ENCODE measurements around the gene SYNRG. TPM values are rescaled to one million over a fixed set of nuclear protein-coding genes. Genes with fewer than 3 reads are reported as not detected.

SYNRG gene
- polyA plus RNA-seq, 1 donor (not counting 4 experiments of a cell fraction or from before 2014, with no cell fraction given) = 9.2 TPM

GRCh38 chr17:37505333-37505732 lies 103.9 kb downstream of the SYNRG start:
- H4K20me1 ChIP-seq (ENCODE audit: control insufficient read depth, extremely low read depth, insufficient read depth, low read length) = peaks cover 35% of the 10 kb centered on the region
- FAIRE-seq (no peak), DNase-seq (ENCODE audit: low read depth, low spot score) (no peak)
- peaks cover 22% of the 10 kb centered on the region for H3K4me1 ChIP-seq (ENCODE audit: control insufficient read depth, extremely low read depth, insufficient read depth, low read length)
- H3K4me3 ChIP-seq (ENCODE audit: control insufficient read depth in 2 of 3, extremely low read depth in 1 of 3, insufficient read depth in 2 of 3, low read depth in 1 of 3, low read length in 3 of 3) = no peak overlapping the region
- no peak for TF ChIP-seq EZH2 (IDR thresholded peaks at IDR 0.05; ENCODE audit: low read length)
- TF ChIP-seq, protein P1, sequence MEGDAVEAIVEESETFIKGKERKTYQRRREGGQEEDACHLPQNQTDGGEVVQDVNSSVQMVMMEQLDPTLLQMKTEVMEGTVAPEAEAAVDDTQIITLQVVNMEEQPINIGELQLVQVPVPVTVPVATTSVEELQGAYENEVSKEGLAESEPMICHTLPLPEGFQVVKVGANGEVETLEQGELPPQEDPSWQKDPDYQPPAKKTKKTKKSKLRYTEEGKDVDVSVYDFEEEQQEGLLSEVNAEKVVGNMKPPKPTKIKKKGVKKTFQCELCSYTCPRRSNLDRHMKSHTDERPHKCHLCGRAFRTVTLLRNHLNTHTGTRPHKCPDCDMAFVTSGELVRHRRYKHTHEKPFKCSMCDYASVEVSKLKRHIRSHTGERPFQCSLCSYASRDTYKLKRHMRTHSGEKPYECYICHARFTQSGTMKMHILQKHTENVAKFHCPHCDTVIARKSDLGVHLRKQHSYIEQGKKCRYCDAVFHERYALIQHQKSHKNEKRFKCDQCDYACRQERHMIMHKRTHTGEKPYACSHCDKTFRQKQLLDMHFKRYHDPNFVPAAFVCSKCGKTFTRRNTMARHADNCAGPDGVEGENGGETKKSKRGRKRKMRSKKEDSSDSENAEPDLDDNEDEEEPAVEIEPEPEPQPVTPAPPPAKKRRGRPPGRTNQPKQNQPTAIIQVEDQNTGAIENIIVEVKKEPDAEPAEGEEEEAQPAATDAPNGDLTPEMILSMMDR (optimal IDR thresholded peaks at IDR 0.05 in 1 of 3, IDR thresholded peaks at IDR 0.05 in 1 of 3, conservative IDR thresholded peaks at IDR 0.05 in 1 of 3; ENCODE audit: extremely low read depth in 1 of 3, insufficient read depth in 2 of 3, low read length in 3 of 3) = no peak
- no peaks in the 10 kb centered on the region for H3K9me3 ChIP-seq (ENCODE audit: control insufficient read depth, low read depth, low read length)
- no peak overlapping the region for H3K27ac ChIP-seq (ENCODE audit: control insufficient read depth, insufficient read depth, low read length)
- H3K79me2 ChIP-seq (ENCODE audit: control insufficient read depth, insufficient read depth, low read length) = peaks cover 96% of the 10 kb centered on the region
- H2AFZ ChIP-seq (ENCODE audit: control insufficient read depth, low read length) = no peak overlapping the region
- H3K9me1 ChIP-seq (ENCODE audit: control insufficient read depth, extremely low read depth, insufficient read depth, low read length) = no peaks in the 10 kb centered on the region
- H3K36me3 ChIP-seq (ENCODE audit: control insufficient read depth in 2 of 2, extremely low read depth in 1 of 2, insufficient read depth in 2 of 2, low read length in 2 of 2) = peaks cover 27 to 51% of the 10 kb centered on the region in 2 experiments
- no peak overlapping the region for H3K4me2 ChIP-seq (ENCODE audit: control insufficient read depth, extremely low read depth, insufficient read depth, low read depth, low read length)
- no peaks in the 10 kb centered on the region for H3K27me3 ChIP-seq (ENCODE audit: control insufficient read depth, extremely low read depth, insufficient read depth, low read length)
- no peak overlapping the region for H3K9ac ChIP-seq (ENCODE audit: control insufficient read depth, extremely low read depth, insufficient read depth, low read length)
- dilution Hi-C loops (cut with MboI; ENCODE audit: extremely low pct_ligation_motif_present, low sequenced_read_pairs) = no loop called here

GRCh38 chr17:37503148-37503547 lies 106.1 kb downstream of the SYNRG start:
- dilution Hi-C loops (cut with MboI; ENCODE audit: extremely low pct_ligation_motif_present, low sequenced_read_pairs) = no loop called here
- Histone ChIP-seq H2AFZ (ENCODE audit: control insufficient read depth, low read length) (no peak overlapping the region), H3K9ac (ENCODE audit: control insufficient read depth, extremely low read depth, insufficient read depth, low read length) (no peak overlapping the region), H4K20me1 (ENCODE audit: control insufficient read depth, extremely low read depth, insufficient read depth, low read length) (peaks cover 28% of the 10 kb centered on the region), H3K4me3 (ENCODE audit: control insufficient read depth in 2 of 3, extremely low read depth in 1 of 3, insufficient read depth in 2 of 3, low read depth in 1 of 3, low read length in 3 of 3) (no peak overlapping the region), H3K36me3 (ENCODE audit: control insufficient read depth in 2 of 2, extremely low read depth in 1 of 2, insufficient read depth in 2 of 2, low read length in 2 of 2) (peaks cover 20 to 51% of the 10 kb centered on the region in 2 experiments), H3K9me3 (ENCODE audit: control insufficient read depth, low read depth, low read length) (no peaks in the 10 kb centered on the region), H3K79me2 (ENCODE audit: control insufficient read depth, insufficient read depth, low read length) (peaks cover 96% of the 10 kb centered on the region), H3K4me1 (ENCODE audit: control insufficient read depth, extremely low read depth, insufficient read depth, low read length) (peaks cover 29% of the 10 kb centered on the region), H3K27ac (ENCODE audit: control insufficient read depth, insufficient read depth, low read length) (no peak overlapping the region), H3K27me3 (ENCODE audit: control insufficient read depth, extremely low read depth, insufficient read depth, low read length) (no peaks in the 10 kb centered on the region), H3K4me2 (ENCODE audit: control insufficient read depth, extremely low read depth, insufficient read depth, low read depth, low read length) (no peak overlapping the region), H3K9me1 (ENCODE audit: control insufficient read depth, extremely low read depth, insufficient read depth, low read length) (no peaks in the 10 kb centered on the region)
- TF ChIP-seq, protein P1 (optimal IDR thresholded peaks at IDR 0.05 in 1 of 3, IDR thresholded peaks at IDR 0.05 in 1 of 3, conservative IDR thresholded peaks at IDR 0.05 in 1 of 3; ENCODE audit: extremely low read depth in 1 of 3, insufficient read depth in 2 of 3, low read length in 3 of 3) = no peak
- DNase-seq (ENCODE audit: low read depth, low spot score) (no peak), FAIRE-seq (no peak)
